Endothelial cell of umbilical vein (primary cell): ENCODE measurements around the gene TSPEAR. TPM values are rescaled to one million over a fixed set of nuclear protein-coding genes. Genes with fewer than 3 reads are reported as not detected.
"Not testable (repeated sequence)": the region's sequence is repeated elsewhere in the genome, so short reads cannot be mapped to it uniquely, and the experiment has no call there.

ENCODE experiments used
- BruUV-seq: library from RNA; stranded (reverse); fragments of 400-500 nt; replicated peaks from 2 replicates; lab custom pipeline; 2021; lab: Mats Ljungman, UMichigan
- CTCF ChIA-PET: fragments of 300-600, 350-600 bp; sonication (Branson Sonifier 250); formaldehyde crosslinking; loops from one replicate; lab custom pipeline; 2021; ENCODE audit warnings: antibody characterized with exemption, inconsistent platforms; lab: Charles Lee
- POLR2A ChIA-PET: fragments of 300-600, 350-600 bp; sonication (Branson Sonifier 250); formaldehyde crosslinking; loops from one replicate; lab custom pipeline; 2021; ENCODE audit warnings: antibody characterized with exemption, inconsistent platforms; lab: Charles Lee
- DNase-seq: peaks from one replicate; pipeline ENCODE4 v3.0.0-alpha.2; 2011; ENCODE audit warnings: low read depth, low spot score
- FAIRE-seq: peaks from 2 replicates; lab custom pipeline; 2011; peaks lifted over from hg19 to GRCh38; lab: Jason Lieb, UNC
- H2AFZ ChIP-seq: 2 replicates; pipeline ENCODE4 v1.6.0; 2012; ENCODE audit warnings: low read depth, low read length, control low read depth, inconsistent platforms
- H3K27ac ChIP-seq: 2 replicates; pipeline ENCODE4 v1.5.1; 2011; ENCODE audit warnings: low read depth, mild to moderate bottlenecking, control low read depth, low read length, moderate library complexity; ENCODE audit not compliant: insufficient read depth
- H3K27me3 ChIP-seq, 2 experiments: 2 replicates each; pipeline versions ENCODE4 v1.6.0 to v1.6.1; 2011; ENCODE audit warnings: low read length in 2 of 2, mixed read lengths in 1 of 2; ENCODE audit not compliant: control insufficient read depth in 2 of 2, insufficient read depth in 2 of 2
- H3K36me3 ChIP-seq, 2 experiments: 2 replicates in 1 of 2; 3 replicates in 1 of 2; pipeline ENCODE4 v1.5.1; 2011; ENCODE audit warnings: low read length in 2 of 2, mild to moderate bottlenecking in 1 of 2, moderate library complexity in 1 of 2; ENCODE audit not compliant: control insufficient read depth in 2 of 2, insufficient read depth in 2 of 2; ENCODE audit errors: extremely low read depth in 1 of 2
- H3K4me1 ChIP-seq: 3 replicates; pipeline ENCODE4 v1.5.1; 2011; ENCODE audit warnings: mild to moderate bottlenecking, low read length; ENCODE audit not compliant: control insufficient read depth, insufficient read depth; ENCODE audit errors: extremely low read depth
- H3K4me2 ChIP-seq: 2 replicates; pipeline ENCODE4 v1.6.1; 2011; ENCODE audit warnings: low read length, control low read depth, mixed read lengths; ENCODE audit not compliant: insufficient read depth
- H3K4me3 ChIP-seq, 3 experiments: fragments of 200-600 bp in 1 of 3; sonication (generic), shearing (Covaris generic) in 1 of 3; replicated peaks in 1 of 3; 2 replicates each; pipeline ENCODE4 v1.5.1; 2011 to 2016; ENCODE audit warnings: control low read depth in 3 of 3, low read length in 3 of 3, mild to moderate bottlenecking in 2 of 3, inconsistent platforms in 1 of 3, low read depth in 1 of 3, moderate library complexity in 1 of 3; ENCODE audit not compliant: insufficient read depth in 1 of 3
- H3K79me2 ChIP-seq: 2 replicates; pipeline ENCODE4 v1.6.0; 2012; ENCODE audit warnings: low read length, inconsistent platforms; ENCODE audit not compliant: control insufficient read depth, insufficient read depth
- H3K9ac ChIP-seq: replicated peaks from 2 replicates; pipeline ENCODE3; 2011; ENCODE audit warnings: low read length, control low read depth; ENCODE audit not compliant: insufficient read depth; ENCODE audit errors: extremely low read depth
- H3K9me1 ChIP-seq: replicated peaks from 3 replicates; pipeline ENCODE4 v1.6.0; 2011; ENCODE audit warnings: mild to moderate bottlenecking, low read length; ENCODE audit not compliant: control insufficient read depth, insufficient read depth; ENCODE audit errors: extremely low read depth
- H3K9me3 ChIP-seq: replicated peaks from 2 replicates; pipeline ENCODE4 v1.5.1; 2012; ENCODE audit warnings: low read length, inconsistent platforms; ENCODE audit not compliant: control insufficient read depth, insufficient read depth
- H4K20me1 ChIP-seq: replicated peaks from 2 replicates; pipeline ENCODE3; 2011; ENCODE audit warnings: mild to moderate bottlenecking, low read length; ENCODE audit not compliant: control insufficient read depth, insufficient read depth; ENCODE audit errors: extremely low read depth
- EZH2 ChIP-seq: IDR thresholded peaks from 2 replicates; pipeline ENCODE4 v1.6.1; 2012; ENCODE audit warnings: borderline replicate concordance, low read depth, mild to moderate bottlenecking, moderate library complexity, low read length, inconsistent platforms; ENCODE audit not compliant: severe bottlenecking
- FOS ChIP-seq: IDR thresholded peaks from 2 replicates; pipeline ENCODE4 v1.6.1; 2011; ENCODE audit warnings: mild to moderate bottlenecking, low read length, moderate library complexity, borderline replicate concordance; ENCODE audit not compliant: insufficient read depth
- GATA2 ChIP-seq: IDR thresholded peaks from 2 replicates; pipeline ENCODE4 v1.7.0; 2011; ENCODE audit warnings: low read depth, mild to moderate bottlenecking, moderate library complexity, mixed read lengths, low read length; ENCODE audit not compliant: insufficient read length, insufficient read depth
- JUN ChIP-seq: IDR thresholded peaks from 2 replicates; pipeline ENCODE4 v1.6.1; 2011; ENCODE audit warnings: borderline replicate concordance, low read depth; ENCODE audit not compliant: insufficient read length, insufficient read depth
- MYC ChIP-seq: IDR thresholded peaks from one replicate; pipeline ENCODE4 v1.6.1; 2011; ENCODE audit warnings: mild to moderate bottlenecking, low read depth, low read length
- POLR2A ChIP-seq: IDR thresholded peaks from 2 replicates; pipeline ENCODE4 v1.6.1; 2012; ENCODE audit warnings: low read depth, mild to moderate bottlenecking, control low read depth, low read length
- POLR2AphosphoS5 ChIP-seq: IDR thresholded peaks from 2 replicates; pipeline ENCODE4 v1.6.1; 2012; ENCODE audit warnings: low read depth, mild to moderate bottlenecking, control low read depth, low read length, moderate library complexity; ENCODE audit not compliant: insufficient read depth
- dilution Hi-C: fragments of 300-500 bp; cut with MboI; formaldehyde crosslinking; loops from one replicate; pipeline ENCODE4 v1.15.0; 2019; ENCODE audit warnings: low sequenced_read_pairs; ENCODE audit not compliant: extremely low pct_ligation_motif_present
- intact Hi-C: fragments of 100-400 bp; cut with micrococcal nuclease; formaldehyde crosslinking; loops from one replicate; pipeline ENCODE4 v1.10.0; 2022
- polyA plus RNA-seq, 4 experiments: library from polyadenylated mRNA; depleted of rRNA in 3 of 4; stranded (reverse) in 3 of 4; unstranded in 1 of 4; fragments of >200 nt; gene quantifications; 2 replicates each; pipeline versions ENCODE4 v1.2.1 to v1.2.3, GENCODE V29; 2011 to 2012; ENCODE audit warnings: missing spikeins in 1 of 4
- total RNA-seq: library from RNA; stranded (reverse); gene quantifications from 2 replicates; pipeline ENCODE4 v1.2.3, GENCODE V29; 2021
- TF ChIP-seq, protein P1 (sequence below), 2 donors: IDR thresholded peaks; 1 replicate in 1 of 2; 2 replicates in 1 of 2; pipeline ENCODE4 v1.5.1; 2011; ENCODE audit warnings: low read length in 2 of 2, mild to moderate bottlenecking in 2 of 2, moderate library complexity in 2 of 2, control low read depth in 1 of 2, inconsistent platforms in 1 of 2, low read depth in 1 of 2; ENCODE audit not compliant: insufficient read depth in 1 of 2; ENCODE audit errors: extremely low read depth in 1 of 2
- TF ChIP-seq, protein P2 (sequence below): IDR thresholded peaks from 2 replicates; pipeline ENCODE4 v1.6.1; 2011; ENCODE audit not compliant: insufficient read depth, insufficient read length

The TSPEAR gene
- total and polyA plus RNA-seq, 2 donors (not counting 3 experiments of a cell fraction or from before 2014, with no cell fraction given): 0.01 TPM; not detected in 1

DNA sequence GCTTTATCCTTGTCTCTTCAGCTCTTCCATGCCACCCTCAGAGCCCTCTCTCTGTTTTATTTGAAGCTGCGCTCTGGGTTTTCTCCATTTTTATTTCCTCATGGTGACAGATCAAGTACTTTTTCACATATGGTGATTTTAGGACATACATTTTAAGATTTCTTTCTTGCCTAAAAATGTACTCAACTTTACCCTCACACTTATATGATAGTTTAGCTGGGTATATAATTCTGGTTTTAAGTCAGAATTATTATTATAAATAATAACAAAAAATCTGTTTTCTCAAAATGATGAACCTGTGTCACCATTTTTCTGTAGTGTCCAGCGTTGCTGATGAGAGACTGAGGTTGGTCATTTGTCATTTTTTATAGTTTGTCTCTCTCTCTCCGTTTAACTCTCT, 130.2 kb downstream of the TSPEAR start:
- no peak overlapping the region for H2AFZ ChIP-seq
- no peaks in the 10 kb centered on the region for H3K9me1 ChIP-seq
- no peaks in the 10 kb centered on the region for H4K20me1 ChIP-seq
- FAIRE-seq (no peak), DNase-seq (no peak)
- ChIA-PET POLR2A (no interaction called here), CTCF (no interaction called here)
- no peak overlapping the region for H3K27ac ChIP-seq
- no peaks in the 10 kb centered on the region for H3K4me1 ChIP-seq
- H3K9ac ChIP-seq: no peak overlapping the region
- TF ChIP-seq MYC: no peak
- TF ChIP-seq, protein P1, sequence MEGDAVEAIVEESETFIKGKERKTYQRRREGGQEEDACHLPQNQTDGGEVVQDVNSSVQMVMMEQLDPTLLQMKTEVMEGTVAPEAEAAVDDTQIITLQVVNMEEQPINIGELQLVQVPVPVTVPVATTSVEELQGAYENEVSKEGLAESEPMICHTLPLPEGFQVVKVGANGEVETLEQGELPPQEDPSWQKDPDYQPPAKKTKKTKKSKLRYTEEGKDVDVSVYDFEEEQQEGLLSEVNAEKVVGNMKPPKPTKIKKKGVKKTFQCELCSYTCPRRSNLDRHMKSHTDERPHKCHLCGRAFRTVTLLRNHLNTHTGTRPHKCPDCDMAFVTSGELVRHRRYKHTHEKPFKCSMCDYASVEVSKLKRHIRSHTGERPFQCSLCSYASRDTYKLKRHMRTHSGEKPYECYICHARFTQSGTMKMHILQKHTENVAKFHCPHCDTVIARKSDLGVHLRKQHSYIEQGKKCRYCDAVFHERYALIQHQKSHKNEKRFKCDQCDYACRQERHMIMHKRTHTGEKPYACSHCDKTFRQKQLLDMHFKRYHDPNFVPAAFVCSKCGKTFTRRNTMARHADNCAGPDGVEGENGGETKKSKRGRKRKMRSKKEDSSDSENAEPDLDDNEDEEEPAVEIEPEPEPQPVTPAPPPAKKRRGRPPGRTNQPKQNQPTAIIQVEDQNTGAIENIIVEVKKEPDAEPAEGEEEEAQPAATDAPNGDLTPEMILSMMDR (IDR thresholded peaks at IDR 0.05; ENCODE audit: extremely low read depth in 1 of 2, insufficient read depth in 1 of 2, low read depth in 1 of 2, low read length in 2 of 2): no peak
- no peak for TF ChIP-seq JUN
- TF ChIP-seq, protein P2, sequence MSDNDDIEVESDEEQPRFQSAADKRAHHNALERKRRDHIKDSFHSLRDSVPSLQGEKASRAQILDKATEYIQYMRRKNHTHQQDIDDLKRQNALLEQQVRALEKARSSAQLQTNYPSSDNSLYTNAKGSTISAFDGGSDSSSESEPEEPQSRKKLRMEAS: no peak
- no peak for TF ChIP-seq POLR2A
- no peak for TF ChIP-seq POLR2AphosphoS5
- no peak for TF ChIP-seq FOS
- no peak for TF ChIP-seq EZH2
- no peak for TF ChIP-seq GATA2
- no peaks in the 10 kb centered on the region for H3K79me2 ChIP-seq
- H3K4me3 ChIP-seq: no peak overlapping the region
- H3K9me3 ChIP-seq: no peaks in the 10 kb centered on the region
- no TSS peak for BruUV-seq
- H3K36me3 ChIP-seq: no peaks in the 10 kb centered on the region
- intact Hi-C loops (no loop called here), dilution Hi-C loops (no loop called here)
- no peak overlapping the region for H3K4me2 ChIP-seq
- H3K27me3 ChIP-seq: peaks cover 3 to 8% of the 10 kb centered on the region in 2 experiments

DNA sequence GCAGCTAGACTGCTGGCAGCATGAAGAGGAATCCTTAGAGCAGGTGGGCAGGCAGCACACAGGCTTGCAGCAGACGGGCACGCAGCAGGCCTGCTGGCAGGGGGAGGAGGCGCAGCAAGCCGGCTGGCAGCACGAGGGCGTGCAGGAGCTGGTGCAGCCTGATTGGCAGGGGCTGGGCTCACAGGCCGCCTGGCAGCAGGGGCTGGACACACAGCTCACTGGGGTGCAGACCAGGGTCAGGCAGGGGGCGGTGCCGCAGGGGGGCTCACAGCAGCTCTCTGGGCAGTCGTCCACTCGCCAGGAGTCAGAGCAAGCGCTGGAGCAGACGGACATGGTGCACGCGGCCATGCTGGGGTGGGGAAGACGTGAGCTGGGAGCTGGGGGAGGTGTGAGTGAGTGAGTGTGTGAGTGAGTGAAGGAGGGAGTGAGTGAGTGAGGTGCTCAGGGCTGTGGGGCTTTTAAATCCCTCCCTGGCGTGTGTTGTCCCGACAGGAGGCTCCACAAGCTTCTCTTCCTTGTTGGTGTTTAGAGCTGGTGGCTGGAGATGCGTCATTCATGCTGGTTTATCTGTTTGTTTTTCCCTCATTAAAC, 131.0 kb downstream of the TSPEAR start, which contains the start of gene KRTAP10-5:
KRTAP10-5 (minus strand) TSS at position 374 of the 591 bp plus-strand sequence; CDS start at position 348, 26 bp downstream.
- H3K4me3 ChIP-seq, H3K27ac ChIP-seq, H3K36me3 ChIP-seq, DNase-seq, H2AFZ ChIP-seq, dilution Hi-C loops, intact Hi-C loops, H4K20me1 ChIP-seq, H3K27me3 ChIP-seq, H3K79me2 ChIP-seq, BruUV-seq, CTCF ChIA-PET, H3K9me3 ChIP-seq, FAIRE-seq, POLR2A ChIA-PET, H3K9ac ChIP-seq, H3K9me1 ChIP-seq, H3K4me2 ChIP-seq, H3K4me1 ChIP-seq: not testable (repeated sequence)
